Measurements from ENCODE around the gene MTLN.
"Not testable (repeated sequence)": the region's sequence is repeated elsewhere in the genome, so short reads cannot be mapped to it uniquely, and the experiment has no call there.

Gene MTLN

GRCh38 chr2:110219496-110220189 is 7.3 kb upstream of the MTLN start:
- TF ChIP-seq CTCF (IDR thresholded peaks at IDR 0.05; ENCODE audit: insufficient read depth, low read depth, low read length, missing control alignments), result no peak
- no peak overlapping the region for H3K4me3 ChIP-seq (ENCODE audit: low read depth, low read length)
- DNase-seq (ENCODE audit: low read depth), result no peak

GRCh38 chr2:110218889-110219288 is 6.5 kb upstream of the MTLN start:
- H3K4me3 ChIP-seq (ENCODE audit: low read depth, low read length); DNase-seq (ENCODE audit: low read depth): not testable (repeated sequence)

GRCh38 chr2:110216803-110217202 is 4.5 kb upstream of the MTLN start:
- no peak for DNase-seq (ENCODE audit: low read depth)
- H3K4me3 ChIP-seq (ENCODE audit: low read depth, low read length), result no peak overlapping the region
- TF ChIP-seq CTCF (IDR thresholded peaks at IDR 0.05; ENCODE audit: insufficient read depth, low read depth, low read length, missing control alignments), result no peak

GRCh38 chr2:110216199-110216598 is 3.9 kb upstream of the MTLN start:
- H3K4me3 ChIP-seq (ENCODE audit: low read depth, low read length), result no peak overlapping the region
- DNase-seq (ENCODE audit: low read depth), result no peak
- TF ChIP-seq CTCF (IDR thresholded peaks at IDR 0.05; ENCODE audit: insufficient read depth, low read depth, low read length, missing control alignments), result no peak

GRCh38 chr2:110215566-110216158 is 3.3 kb upstream of the MTLN start:
- DNase-seq (ENCODE audit: low read depth), result no peak
- TF ChIP-seq CTCF (IDR thresholded peaks at IDR 0.05; ENCODE audit: insufficient read depth, low read depth, low read length, missing control alignments), result no peak
- no peak overlapping the region for H3K4me3 ChIP-seq (ENCODE audit: low read depth, low read length)

- no peak for TF ChIP-seq CTCF (IDR thresholded peaks at IDR 0.05; ENCODE audit: insufficient read depth, low read depth, low read length, missing control alignments)
- no peak overlapping the region for H3K4me3 ChIP-seq (ENCODE audit: low read depth, low read length)
- DNase-seq (ENCODE audit: low read depth), result no peak
Measured at GRCh38 chr2:110215091-110215490, 2.7 kb upstream of the MTLN start.

GRCh38 chr2:110213522-110213921 is 1.2 kb upstream of the MTLN start:
- DNase-seq (ENCODE audit: low read depth); H3K4me3 ChIP-seq (ENCODE audit: low read depth, low read length): not testable (repeated sequence)
